GM20000 (cell line): ENCODE data around the gene TRIM63.
A peak's percentile ranks its signal among the peaks of the same experiment; 100 is the strongest.
"Not testable (repeated sequence)": the region's sequence is repeated elsewhere in the genome, so short reads cannot be mapped to it uniquely, and the experiment has no call there.

Experiments used
- DNase-seq: peaks from one replicate; pipeline ENCODE4 v3.0.0; 2012; ENCODE audit warnings: low spot score
- CTCF ChIP-seq: IDR thresholded peaks from 2 replicates; pipeline ENCODE4 v1.5.1; 2012; ENCODE audit warnings: mild to moderate bottlenecking, control low read depth; ENCODE audit errors: extremely low read depth, missing control alignments

The TRIM63 gene

DNA sequence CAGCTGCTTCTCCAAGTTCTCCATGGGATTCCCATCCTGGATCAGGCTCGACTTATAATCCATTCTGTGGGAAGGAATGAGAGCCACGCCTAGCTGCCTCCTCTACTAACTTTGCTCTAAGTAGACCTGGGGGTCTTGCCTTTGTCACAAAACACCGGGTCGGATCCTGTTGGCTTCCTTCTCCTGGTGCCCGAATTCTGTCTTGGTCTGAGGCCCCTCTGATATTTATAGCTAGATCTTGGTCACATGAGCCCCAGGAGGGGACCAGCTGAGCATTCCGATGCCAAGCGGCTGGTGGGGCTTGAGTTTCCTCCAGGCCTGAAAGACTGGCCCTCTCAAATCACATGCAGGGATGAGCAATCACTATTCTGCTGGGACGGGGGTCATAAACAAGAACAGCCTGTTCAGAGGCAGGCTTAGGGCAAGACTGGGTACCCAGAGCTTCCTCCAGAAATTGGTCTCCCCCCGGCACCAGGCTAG, at the start of gene TRIM63:
Gene TRIM63 (minus strand): TSS at position 199 of the 480 bp plus-strand sequence. CDS start 136 bp downstream, at position 63.
- no peak for DNase-seq
- TF ChIP-seq CTCF, result no peak

- no peak for DNase-seq
- no peak for TF ChIP-seq CTCF
Observed at GRCh38 chr1:26114165-26114927, 46.9 kb upstream of the TRIM63 start.

GRCh38 chr1:26112407-26112775, 45.0 kb upstream of the TRIM63 start:
- peak; percentile 41 for DNase-seq
- no peak for TF ChIP-seq CTCF

GRCh38 chr1:26111530-26112406, 44.3 kb upstream of the TRIM63 start, which contains the start of gene PDIK1L:
TSS of gene PDIK1L (plus strand) at chr1:26111824. CDS start at chr1:26114309, 2,485 bp downstream.
- no peak for TF ChIP-seq CTCF
- peak; percentile 97 for DNase-seq

- TF ChIP-seq CTCF, result no peak
- DNase-seq, result peak; percentile 89
Observed at GRCh38 chr1:26110731-26111529, 43.5 kb upstream of the TRIM63 start.

- no peak for DNase-seq
- no peak for TF ChIP-seq CTCF
Observed at GRCh38 chr1:26109229-26110164, 42.1 kb upstream of the TRIM63 start.

DNA sequence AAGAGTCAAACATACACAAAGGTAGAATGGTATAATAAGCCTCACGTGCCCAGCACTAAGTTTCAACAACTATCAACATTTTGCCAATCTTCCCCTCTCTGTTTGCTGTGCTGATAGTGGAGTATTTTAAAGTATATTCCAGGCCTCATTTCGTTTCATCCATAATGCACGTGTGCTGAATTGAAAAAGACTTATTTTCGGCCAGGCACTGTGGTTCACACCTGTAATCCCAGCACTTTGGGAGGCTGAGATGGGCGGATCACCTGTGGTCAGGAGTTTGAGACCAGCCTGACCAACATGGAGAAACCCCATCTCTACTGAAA, 37.8 kb upstream of the TRIM63 start:
- DNase-seq, result not testable (repeated sequence)
